ENCODE measurements around the gene GP1BA.
"Not testable (repeated sequence)": the region's sequence is repeated elsewhere in the genome, so short reads cannot be mapped to it uniquely, and the experiment has no call there.

GP1BA gene

DNA sequence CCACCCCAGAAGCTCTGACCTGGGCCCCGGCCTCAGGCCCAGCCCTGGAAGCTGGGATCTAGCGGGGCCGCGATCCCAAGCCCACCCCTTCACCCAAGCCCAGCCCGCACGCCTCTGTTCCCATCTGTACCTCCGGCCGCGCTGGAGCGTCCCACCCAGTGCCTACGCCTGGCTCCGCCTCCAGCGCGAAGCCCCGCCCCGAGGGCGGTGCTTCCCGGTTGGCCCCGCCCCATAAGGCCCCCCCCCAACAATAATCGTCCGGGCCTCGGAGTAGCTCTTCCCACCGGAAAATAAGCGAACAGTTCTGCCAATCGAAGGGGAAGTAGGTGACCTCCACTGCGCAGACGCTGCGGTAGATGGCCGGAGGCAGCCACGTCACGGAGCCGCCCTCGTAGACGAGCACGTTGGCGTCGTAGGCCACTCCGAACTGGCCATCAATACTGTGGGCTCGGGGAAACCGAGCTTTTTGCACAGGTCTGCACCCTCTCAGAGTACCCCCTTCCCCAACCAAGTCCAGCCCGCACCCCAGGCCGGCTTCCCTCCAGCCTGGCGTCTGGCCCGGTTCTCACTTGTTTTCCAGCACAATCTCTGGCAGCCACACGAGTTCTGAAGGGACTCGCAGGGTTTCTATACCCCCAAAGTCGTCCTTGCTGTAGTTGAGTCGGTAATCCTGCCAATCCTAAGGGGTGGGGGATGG is 30.3 kb upstream of the GP1BA start:
- no peak for DNase-seq

DNA sequence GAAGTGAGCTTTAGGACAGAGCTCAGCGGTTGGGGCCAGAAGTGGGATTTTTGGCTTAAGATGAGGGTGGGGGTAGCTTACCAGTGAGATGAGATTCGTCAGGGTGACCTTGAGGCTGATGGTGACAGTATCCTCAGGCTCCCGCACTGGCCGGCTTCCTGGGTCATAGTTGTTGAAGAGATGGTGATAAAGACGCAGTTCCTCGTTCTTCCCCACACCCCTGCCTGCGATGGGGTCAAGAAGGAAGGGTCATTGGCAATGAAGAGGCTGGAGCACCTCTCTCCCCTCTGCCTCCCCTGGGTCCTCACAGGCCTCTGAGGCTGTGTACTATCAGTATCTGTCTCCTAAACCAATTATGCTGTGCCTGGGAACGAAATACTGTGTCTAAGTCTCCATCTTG is 29.5 kb upstream of the GP1BA start:
- no peak for DNase-seq

DNA sequence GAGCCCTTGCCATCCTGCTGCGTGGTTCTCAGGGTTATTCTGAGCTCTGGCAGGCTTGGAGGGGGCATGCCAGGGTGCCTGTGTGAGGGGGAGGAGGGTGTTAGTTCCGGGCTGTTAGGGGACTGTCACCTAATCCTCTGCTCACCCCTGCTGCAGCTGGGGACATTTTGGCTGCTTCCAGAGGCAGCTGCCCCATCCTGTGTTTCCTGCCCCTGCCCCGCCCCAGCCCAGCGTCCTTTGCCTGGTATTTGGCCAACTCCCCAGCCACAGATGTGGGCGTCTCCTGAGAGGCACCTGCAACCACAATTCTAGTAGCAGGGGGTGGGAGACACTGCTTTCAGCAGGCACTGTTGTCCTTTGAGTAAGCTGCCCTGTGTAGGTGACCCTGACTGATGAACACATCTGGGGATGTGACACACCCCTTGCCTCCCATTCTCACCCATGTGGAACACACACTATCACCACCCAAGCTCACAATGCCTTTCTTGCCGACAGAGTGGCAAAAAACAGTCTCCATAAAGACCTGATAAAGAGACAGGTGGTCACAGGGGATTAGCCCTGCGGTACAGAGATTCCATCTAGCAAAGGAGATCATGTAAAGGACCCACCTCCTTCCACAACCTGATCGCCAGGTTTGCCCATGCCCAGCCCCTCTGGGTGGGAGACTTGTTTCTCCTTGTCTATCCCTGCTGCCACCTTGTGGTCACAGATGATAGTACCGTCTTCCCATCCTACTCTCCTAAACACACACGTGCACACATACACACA is 28.8 kb upstream of the GP1BA start, which contains the start of gene CHRNE:
CHRNE (minus strand) TSS at position 48 of the 768 bp plus-strand sequence; CDS start at position 13, 35 bp downstream.
- DNase-seq, result peak; percentile 81

DNA sequence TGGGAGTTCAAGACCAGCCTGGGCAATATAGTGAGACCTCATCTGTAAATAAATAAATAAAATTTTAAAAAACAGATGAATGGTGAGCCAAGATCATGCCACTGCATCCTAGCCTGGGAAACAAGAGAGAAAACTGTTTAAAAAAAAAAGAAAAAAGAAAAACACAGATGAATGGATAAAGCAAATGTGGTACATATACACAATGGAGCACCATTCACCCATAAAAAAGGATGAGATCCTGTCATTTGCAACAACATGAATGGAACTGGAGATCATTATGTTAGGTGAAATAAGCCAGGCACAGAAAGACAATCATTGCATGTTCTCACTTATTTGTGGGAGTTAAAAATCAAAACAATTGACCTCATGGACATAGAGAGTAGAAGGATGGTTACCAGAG is 25.4 kb upstream of the GP1BA start:
- not testable (repeated sequence) for DNase-seq

DNA sequence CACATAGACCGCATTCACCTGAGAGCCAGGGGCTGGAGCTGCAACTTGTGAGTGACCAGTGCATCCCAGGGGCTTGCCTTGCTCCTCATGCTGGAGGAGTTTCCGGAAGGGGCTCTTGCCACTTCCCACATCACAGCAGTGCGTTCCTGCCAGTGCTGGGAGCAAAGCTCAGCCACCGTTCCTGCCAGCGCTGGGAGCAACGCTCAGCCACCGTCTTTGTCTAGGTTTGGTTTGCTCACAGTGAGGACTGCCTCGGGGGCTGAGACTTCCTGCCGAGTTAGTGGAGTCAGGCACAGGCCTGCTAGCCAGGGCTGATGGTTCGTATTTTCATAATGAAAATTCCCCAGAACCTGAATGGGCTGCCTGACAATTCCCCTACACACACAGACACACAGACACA is 23.8 kb upstream of the GP1BA start:
- no peak for DNase-seq

DNA sequence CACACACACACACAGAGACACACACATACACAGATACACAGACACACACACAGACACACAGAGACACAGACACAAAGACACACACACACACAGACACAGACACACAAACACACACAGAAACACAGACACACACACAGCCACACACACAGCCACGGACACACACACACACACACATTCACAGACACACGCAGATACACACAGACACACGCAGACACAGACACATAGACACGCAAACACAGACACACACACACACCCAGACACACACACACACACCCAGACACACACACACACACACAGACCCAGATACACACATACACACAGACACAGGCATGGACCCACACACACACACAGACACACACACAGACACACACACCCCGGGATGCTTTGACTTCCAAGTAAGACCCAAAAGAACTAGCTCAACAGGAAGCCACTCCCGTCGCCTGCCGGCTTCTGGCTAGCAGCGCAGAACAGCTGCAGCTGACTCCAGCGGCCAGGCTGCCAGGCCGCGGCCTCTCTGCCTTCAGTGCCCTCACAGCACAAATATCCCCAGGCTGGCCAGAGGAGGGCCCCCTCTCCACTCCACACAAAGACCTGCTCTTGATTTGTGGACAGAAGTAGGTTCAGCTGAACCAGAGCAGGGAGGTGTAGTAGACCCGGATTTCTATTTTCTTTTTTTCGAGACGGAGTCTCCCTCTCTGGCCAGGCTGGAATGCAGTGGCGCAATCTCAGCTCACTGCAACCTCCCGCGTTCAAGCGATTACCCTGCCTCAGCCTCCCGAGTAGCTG is 23.2 kb upstream of the GP1BA start:
- peak; percentile 32 for DNase-seq

DNA sequence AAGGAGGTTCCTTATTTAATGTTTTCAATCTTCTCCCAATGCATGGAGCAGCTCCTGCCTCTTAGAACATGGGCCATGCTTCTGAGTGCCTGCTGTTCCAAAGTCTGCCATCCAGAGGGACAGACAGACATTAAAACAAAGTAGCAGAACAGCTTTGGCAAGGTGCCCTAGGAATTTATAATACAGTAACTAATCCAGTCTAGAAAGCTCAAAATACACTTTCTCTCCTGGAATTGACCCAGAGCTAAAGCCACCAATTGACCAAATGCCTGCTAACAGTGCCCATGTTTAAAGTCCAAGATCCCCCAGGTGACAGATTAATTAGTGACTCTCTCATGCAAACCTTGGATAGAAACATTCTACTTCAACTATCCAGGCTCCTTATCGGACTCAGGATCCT is 18.1 kb upstream of the GP1BA start:
- no peak for DNase-seq

DNA sequence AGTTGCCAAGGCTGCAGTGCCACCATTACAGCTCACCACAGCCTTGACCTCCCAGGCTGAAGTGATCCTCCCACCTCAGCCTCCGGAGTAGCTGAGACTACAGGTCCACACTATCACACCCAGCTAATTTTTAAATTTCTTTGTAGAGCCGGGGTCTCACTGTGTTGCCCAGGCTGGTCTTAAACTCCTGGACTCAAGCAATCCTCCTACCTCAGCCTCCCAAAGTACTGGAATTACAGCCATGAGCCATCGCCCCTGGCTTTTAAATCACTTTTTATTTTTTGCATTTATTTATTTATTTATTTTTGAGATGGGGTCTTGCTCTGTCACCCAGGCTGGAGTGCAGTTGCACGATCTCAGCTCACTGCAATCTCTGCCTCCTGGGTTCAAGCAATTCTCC is 17.5 kb upstream of the GP1BA start:
- DNase-seq, result not testable (repeated sequence)

DNA sequence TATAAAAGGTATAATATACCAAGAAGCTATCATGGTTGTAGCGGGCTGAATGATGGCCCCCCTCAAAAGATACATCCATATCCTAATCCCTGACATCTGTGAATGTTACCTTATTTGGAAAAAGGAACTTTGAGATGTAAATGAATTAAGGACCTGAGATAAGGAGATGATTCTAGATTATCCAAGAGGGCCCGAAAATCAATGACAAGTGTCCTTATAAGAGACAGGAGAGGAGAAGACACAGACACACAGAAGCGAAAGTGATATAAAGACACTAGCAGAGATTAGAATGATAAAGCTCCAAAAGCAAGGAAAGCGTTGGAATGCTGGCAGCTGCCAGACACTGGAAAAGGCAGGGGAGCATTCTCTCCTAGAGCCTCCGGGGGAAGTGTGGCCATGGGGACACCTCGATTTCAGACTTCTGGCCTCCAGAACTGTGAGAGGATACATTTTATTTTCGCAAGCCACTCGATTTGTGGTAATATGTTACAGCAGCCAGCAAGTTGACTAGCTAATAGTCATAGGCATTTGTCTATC is 12.5 kb upstream of the GP1BA start:
- DNase-seq, result no peak

DNA sequence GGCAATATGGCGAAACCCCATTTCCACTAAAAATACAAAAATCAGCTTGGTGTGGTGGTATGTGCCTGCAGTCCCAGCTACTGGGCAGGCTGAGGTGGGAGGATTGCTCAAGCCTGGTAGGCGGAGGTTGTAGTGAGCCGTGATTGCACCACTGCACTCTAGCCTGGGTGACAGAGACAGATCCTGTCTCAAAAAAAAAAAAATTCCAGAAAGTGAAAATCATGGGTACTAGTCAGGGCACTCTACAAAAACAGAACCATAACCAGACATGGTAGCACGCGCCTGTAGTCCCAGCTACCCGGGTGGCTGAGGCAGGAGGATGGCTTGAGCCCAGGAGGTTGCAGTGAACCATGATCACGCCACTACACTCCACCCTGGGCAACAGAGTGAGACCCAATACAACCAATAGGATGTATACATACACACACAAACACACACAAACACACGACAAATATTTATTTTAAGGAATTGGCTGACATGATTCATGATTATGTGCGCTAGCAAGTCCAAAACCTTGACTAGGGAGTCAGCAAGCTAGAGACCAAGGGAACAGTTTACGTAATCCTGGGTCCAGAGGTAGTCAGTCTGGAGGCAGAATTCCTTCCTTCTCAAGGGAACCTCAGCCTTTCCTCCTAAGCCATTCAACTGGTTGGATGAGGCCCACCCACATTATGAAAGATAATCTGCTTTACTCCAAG is 11.6 kb upstream of the GP1BA start:
- DNase-seq, result no peak

DNA sequence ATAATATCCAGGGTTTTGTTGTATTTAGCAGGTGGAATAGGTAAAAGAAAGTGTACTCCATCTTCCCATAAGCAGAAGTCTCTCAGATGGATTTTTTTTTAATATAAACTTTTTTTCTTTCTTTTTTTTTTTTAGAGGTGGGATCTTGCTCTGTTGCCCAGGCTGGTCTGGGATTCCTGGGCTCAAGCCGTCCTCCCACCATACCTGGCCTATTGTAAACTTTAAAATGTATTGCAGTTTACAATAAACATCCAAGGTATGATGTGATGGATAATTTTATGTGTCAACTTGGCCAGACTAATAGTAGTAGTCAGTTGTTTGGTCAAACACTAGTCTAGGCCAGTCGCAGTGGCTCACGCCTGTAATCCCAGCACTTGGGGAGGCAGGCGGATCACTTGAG is 10.8 kb upstream of the GP1BA start:
- no peak for DNase-seq

DNA sequence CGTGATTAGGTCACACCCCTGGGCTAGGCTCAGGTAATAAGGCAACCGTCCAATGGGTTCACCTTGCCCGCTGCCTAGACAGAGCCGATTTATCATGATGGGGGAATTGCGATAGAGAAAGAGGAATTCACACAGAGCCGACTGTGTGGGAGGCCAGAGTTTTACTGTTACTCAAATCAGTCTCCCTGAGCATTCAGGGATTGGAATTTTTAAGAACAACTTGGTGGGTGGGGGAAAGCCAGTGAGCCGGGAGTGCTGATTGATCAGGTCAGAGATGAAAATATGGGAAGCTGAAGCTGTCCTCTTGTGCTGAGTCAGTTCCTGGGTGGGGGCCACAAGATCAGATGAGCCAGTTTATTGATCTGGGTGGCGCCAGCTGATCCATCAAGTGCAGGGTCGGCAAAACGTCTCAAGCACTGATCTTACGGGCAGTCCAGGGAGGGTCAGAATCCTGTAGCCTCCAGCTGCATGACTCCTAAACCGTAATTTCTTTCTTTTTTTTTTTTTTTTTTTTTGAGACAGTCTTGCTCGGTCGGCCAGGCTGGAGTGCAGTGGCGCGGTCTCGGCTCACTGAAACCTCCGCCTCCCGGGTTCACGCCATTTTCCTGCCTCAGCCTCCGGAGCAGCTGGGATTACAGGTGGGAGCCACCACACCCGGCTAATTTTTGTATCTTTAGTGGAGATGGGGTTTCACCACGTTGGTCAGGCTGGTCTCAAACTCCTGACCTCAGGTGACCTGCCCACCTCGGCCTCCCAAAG is 5.3 kb upstream of the GP1BA start:
- DNase-seq, result not testable (repeated sequence)

DNA sequence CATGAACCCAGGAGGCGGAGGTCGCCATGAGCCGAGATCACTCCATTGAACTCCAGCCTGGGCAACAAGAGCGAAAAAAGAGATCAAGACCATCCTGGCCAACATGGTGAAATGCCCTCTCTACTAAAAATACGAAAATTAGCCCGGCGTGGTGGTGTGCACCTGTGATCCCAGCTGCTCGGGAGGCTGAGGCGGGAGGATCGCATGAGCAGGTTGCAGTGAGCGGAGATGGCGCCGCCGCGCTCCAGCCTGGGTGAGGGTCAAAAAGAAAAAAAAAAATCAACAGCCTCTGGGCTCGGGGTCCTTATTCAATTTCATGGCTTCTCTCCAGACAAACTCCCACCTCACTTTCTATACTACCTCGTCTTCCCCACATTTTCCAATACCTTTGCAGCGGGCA is 3.2 kb upstream of the GP1BA start:
- DNase-seq, result no peak

DNA sequence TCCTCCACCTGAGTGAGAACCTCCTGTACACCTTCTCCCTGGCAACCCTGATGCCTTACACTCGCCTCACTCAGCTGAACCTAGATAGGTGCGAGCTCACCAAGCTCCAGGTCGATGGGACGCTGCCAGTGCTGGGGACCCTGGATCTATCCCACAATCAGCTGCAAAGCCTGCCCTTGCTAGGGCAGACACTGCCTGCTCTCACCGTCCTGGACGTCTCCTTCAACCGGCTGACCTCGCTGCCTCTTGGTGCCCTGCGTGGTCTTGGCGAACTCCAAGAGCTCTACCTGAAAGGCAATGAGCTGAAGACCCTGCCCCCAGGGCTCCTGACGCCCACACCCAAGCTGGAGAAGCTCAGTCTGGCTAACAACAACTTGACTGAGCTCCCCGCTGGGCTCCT is 679 bp downstream of the GP1BA start:
- no peak for DNase-seq

DNA sequence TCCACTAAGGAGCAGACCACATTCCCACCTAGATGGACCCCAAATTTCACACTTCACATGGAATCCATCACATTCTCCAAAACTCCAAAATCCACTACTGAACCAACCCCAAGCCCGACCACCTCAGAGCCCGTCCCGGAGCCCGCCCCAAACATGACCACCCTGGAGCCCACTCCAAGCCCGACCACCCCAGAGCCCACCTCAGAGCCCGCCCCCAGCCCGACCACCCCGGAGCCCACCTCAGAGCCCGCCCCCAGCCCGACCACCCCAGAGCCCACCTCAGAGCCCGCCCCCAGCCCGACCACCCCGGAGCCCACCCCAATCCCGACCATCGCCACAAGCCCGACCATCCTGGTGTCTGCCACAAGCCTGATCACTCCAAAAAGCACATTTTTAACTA is 1.6 kb downstream of the GP1BA start:
- DNase-seq, result no peak

DNA sequence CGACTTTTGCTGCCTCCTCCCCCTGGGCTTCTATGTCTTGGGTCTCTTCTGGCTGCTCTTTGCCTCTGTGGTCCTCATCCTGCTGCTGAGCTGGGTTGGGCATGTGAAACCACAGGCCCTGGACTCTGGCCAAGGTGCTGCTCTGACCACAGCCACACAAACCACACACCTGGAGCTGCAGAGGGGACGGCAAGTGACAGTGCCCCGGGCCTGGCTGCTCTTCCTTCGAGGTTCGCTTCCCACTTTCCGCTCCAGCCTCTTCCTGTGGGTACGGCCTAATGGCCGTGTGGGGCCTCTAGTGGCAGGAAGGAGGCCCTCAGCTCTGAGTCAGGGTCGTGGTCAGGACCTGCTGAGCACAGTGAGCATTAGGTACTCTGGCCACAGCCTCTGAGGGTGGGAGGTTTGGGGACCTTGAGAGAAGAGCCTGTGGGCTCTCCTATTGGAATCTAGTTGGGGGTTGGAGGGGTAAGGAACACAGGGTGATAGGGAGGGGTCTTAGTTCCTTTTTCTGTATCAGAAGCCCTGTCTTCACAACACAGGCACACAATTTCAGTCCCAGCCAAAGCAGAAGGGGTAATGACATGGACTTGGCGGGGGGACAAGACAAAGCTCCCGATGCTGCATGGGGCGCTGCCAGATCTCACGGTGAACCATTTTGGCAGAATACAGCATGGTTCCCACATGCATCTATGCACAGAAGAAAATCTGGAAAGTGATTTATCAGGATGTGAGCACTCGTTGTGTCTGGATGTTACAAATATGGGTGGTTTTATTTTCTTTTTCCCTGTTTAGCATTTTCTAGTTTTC is 2.3 kb downstream of the GP1BA start:
- no peak for DNase-seq

DNA sequence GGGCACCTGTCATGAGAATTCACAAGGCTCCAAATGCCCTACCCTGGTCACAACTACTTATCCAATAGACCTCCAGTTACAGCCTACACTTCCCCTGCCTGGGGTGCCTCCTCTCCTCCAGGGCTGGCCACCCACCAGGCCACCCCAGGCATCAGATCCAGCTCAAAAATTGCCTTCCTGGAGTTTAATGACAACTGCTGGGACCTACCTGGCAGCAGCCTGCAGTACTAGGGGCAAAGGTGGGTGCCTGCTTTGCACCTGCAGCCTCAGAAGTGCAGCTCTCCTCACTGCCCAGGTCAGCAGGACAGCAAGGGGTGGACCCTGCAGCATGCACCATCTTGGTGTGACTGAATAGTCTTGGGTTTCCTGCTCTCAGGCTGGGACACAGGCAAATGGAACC is 3.6 kb downstream of the GP1BA start:
- DNase-seq, result no peak

DNA sequence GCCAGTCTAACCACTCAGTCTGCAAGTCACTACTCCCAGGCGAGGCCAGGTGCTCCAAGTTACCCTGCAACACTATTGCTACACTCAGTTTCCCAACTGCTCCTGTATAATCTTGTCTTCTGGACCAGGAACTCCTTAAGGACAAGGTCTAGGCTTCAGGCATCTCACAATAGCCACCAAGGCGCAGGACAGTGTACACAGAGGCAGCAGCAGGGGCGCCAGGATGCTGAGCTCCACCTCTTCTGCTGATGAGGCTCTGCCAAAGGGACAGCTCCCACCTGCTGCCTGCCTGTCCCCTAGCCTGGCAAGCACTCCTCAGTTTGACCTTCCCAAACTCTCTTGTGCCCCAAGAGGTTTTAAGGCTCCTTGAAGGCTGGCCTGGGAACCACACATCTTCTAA is 4.4 kb downstream of the GP1BA start:
- no peak for DNase-seq

DNA sequence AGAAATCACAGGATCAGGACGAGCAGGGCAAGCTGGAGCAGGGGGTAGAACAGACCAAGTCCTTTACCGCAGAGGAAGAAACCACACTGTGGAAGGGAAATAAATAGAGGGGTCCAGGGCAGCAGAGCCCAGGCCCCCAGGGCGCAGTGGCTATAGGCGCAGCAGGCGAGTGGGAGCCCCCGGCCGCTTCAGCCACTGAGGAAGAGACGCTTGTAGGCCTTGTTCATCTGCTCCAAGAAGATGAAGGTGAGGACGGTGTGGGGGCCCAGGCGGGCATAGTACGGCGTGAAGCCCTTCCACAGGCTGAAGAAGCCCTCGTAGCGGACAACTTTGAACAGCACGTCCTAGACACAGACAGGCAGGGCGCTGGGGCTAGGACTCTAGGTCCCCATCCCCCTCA is 5.5 kb downstream of the GP1BA start:
- DNase-seq, result no peak

DNA sequence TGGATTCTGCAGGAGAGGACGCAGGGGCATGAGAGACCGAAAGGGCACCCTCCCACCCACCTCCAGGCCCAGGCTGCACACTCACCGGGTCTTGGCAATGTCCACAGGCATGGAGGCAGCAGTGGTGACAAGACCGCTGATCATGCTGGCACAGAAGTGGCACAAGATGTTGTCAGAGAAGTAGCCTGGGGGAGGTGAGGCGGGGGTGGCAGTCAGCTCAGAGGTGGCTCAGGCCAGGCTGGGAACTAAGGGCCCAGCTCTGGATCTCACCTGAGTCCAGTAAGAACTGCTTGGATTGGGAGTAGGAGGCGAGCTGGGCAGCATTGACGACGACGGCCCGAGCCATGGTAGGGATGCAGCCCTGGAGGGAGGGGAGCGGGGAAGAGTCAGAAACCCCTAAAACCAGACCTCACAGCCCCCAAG is 6.0 kb downstream of the GP1BA start:
- no peak for DNase-seq
